K562 (cell line): ENCODE results near the gene AVPI1. TPM values are rescaled to one million over a fixed set of nuclear protein-coding genes. Genes with fewer than 3 reads are reported as not detected.

Experiments
- C11orf30 ChIP-seq: fragments of 450-650 bp; IDR thresholded peaks from 2 replicates; pipeline ENCODE4 v1.6.1; 2016; ENCODE audit warnings: low read depth, mild to moderate bottlenecking
- DIDO1 ChIP-seq: fragments of 450-650 bp; IDR thresholded peaks from 2 replicates; pipeline ENCODE4 v1.6.1; 2016; ENCODE audit warnings: low read depth, missing biosample characterization, missing genetic modification characterization
- ERF ChIP-seq: fragments of 450-650 bp; formaldehyde crosslinking; IDR thresholded peaks from 2 replicates; pipeline ENCODE4 v1.4.0; 2020; ENCODE audit warnings: mild to moderate bottlenecking, mixed read lengths
- FOXO4 ChIP-seq: fragments of 450-650 bp; formaldehyde crosslinking; IDR thresholded peaks from 2 replicates; pipeline ENCODE4 v1.4.0; 2020; ENCODE audit warnings: mild to moderate bottlenecking, moderate library complexity
- GMEB1 ChIP-seq: fragments of 250-450 bp; sonication (Bioruptor Pico); IDR thresholded peaks from 2 replicates; pipeline ENCODE4 v1.4.0; 2020; ENCODE audit warnings: mild to moderate bottlenecking
- HNRNPH1 ChIP-seq: fragments of 200-400 bp; formaldehyde crosslinking; optimal IDR thresholded peaks from 2 replicates; pipeline ENCODE3; 2017; ENCODE audit warnings: low read depth, mild to moderate bottlenecking, low read length, moderate library complexity
- IRF2 ChIP-seq: sonication (generic); formaldehyde crosslinking; IDR thresholded peaks from 2 replicates; pipeline ENCODE4 v1.8.1; 2022; ENCODE audit warnings: mild to moderate bottlenecking, missing genetic modification reagents
- MEF2D ChIP-seq: conservative IDR thresholded peaks from 2 replicates; pipeline ENCODE4 v1.6.1; 2016; ENCODE audit warnings: low read depth, missing genetic modification characterization, missing compliant biosample characterization
- MYNN ChIP-seq, 2 experiments: sonication (generic); formaldehyde crosslinking in 1 of 2; IDR thresholded peaks; 2 replicates each; pipeline versions ENCODE4 v1.5.0 to v1.6.1; 2016 to 2020; ENCODE audit warnings: antibody characterized with exemption in 1 of 2, missing genetic modification reagents in 1 of 2
- NBN ChIP-seq: fragments of 450-650 bp; IDR thresholded peaks from 2 replicates; pipeline ENCODE4 v1.6.1; 2016; ENCODE audit warnings: low read depth, mild to moderate bottlenecking
- POLR2H ChIP-seq: IDR thresholded peaks from 2 replicates; pipeline ENCODE4 v1.6.1; 2016; ENCODE audit warnings: missing genetic modification characterization, low read depth, mild to moderate bottlenecking, control low read depth, missing compliant biosample characterization, moderate library complexity
- SFPQ ChIP-seq: fragments of 200-400 bp; formaldehyde crosslinking; IDR thresholded peaks from 2 replicates; pipeline ENCODE4 v1.6.1; 2017; ENCODE audit warnings: mild to moderate bottlenecking, low read depth, low read length, moderate library complexity
- SIX5 ChIP-seq, 2 experiments: IDR thresholded peaks; 2 replicates each; pipeline ENCODE4 v1.6.1; 2011; ENCODE audit warnings: low read length in 2 of 2, borderline replicate concordance in 1 of 2, low read depth in 1 of 2, mild to moderate bottlenecking in 1 of 2, moderate library complexity in 1 of 2; ENCODE audit not compliant: insufficient read depth in 1 of 2
- TFAP4 ChIP-seq: sonication (generic); formaldehyde crosslinking; IDR thresholded peaks from 2 replicates; pipeline ENCODE4 v1.8.0; 2022; ENCODE audit warnings: missing genetic modification reagents, mild to moderate bottlenecking, moderate library complexity, borderline replicate concordance
- ZBTB34 ChIP-seq: fragments of 250-450 bp; sonication (Bioruptor Pico); IDR thresholded peaks from 2 replicates; pipeline ENCODE4 v1.8.0; 2021; ENCODE audit warnings: mild to moderate bottlenecking, moderate library complexity
- ZNF133 ChIP-seq: fragments of 250-450 bp; sonication (Bioruptor Pico); IDR thresholded peaks from 2 replicates; pipeline ENCODE4 v1.4.0; 2020; ENCODE audit warnings: mild to moderate bottlenecking
- ZNF551 ChIP-seq: fragments of 250-450 bp; sonication (Bioruptor Pico); IDR thresholded peaks from 2 replicates; pipeline ENCODE4 v1.5.0; 2021; ENCODE audit warnings: mild to moderate bottlenecking, moderate library complexity
- ZNF766 ChIP-seq: fragments of 200-800 bp; sonication (Bioruptor generic); conservative IDR thresholded peaks from 2 replicates; pipeline ENCODE4 v1.6.1; 2016; ENCODE audit warnings: missing genetic modification characterization, missing compliant biosample characterization
- polyA plus RNA-seq, 8 experiments: library from polyadenylated mRNA; depleted of rRNA in 4 of 8; stranded (reverse) in 5 of 8; unstranded in 3 of 8; fragments of >200 nt; fragmentation: Nextera tagmentation in 2 of 8; fragmentation: Illumina TruSeq in 1 of 8; extraction: Ambion mirVana in 2 of 8; extraction: Trizol in 1 of 8; gene quantifications; 2 replicates each; pipeline versions ENCODE4 v1.2.1 to v1.2.3, GENCODE V29; 2011 to 2014; ENCODE audit warnings: inconsistent platforms in 1 of 8, missing spikeins in 1 of 8
- total RNA-seq, 7 experiments: library from RNA; depleted of rRNA in 6 of 7; stranded (reverse); fragments of >200 nt in 6 of 7; fragmentation: Illumina TruSeq in 2 of 7; extraction: Trizol in 2 of 7; gene quantifications; 2 replicates each; pipeline versions ENCODE4 v1.2.1 to v1.2.3, GENCODE V29; 2011 to 2021; ENCODE audit warnings: low replicate concordance in 1 of 7

The AVPI1 gene
- total and polyA plus RNA-seq, 9 of the 15 experiments (the other 6 are each of a cell fraction or from before 2014, with no cell fraction given), result 0.90 to 10.4 (median 7.4) TPM

- TF ChIP-seq SFPQ (no peak), GMEB1 (CRISPR knock-in tag) (peak; percentile 29), TFAP4 (CRISPR knock-in tag) (peak; percentile 82; the same call in 1 of the 2 replicates), SIX5 (IDR thresholded peaks at IDR 0.05; ENCODE audit: borderline replicate concordance in 1 of 2, insufficient read depth in 1 of 2, low read depth in 1 of 2, low read length in 2 of 2) (no peak), ZBTB34 (CRISPR knock-in tag) (no peak), MYNN (IDR thresholded peaks at IDR 0.05) (peak; percentile 75), MYNN (CRISPR knock-in tag; IDR thresholded peaks at IDR 0.05) (no peak), MEF2D (tag) (no peak), ZNF551 (CRISPR knock-in tag) (no peak), HNRNPH1 (no peak), IRF2 (CRISPR knock-in tag) (no peak), POLR2H (tag) (no peak; the same call in 1 of the 2 replicates), ZNF133 (CRISPR knock-in tag) (no peak), DIDO1 (tag) (no peak), ZNF766 (peak; percentile 55; the same call in 1 of the 2 replicates), NBN (no peak), FOXO4 (CRISPR knock-in tag) (no peak), C11orf30 (peak; percentile 22; the same call in 1 of the 2 replicates), ERF (CRISPR knock-in tag) (peak; percentile 76; the same call in 1 of the 2 replicates)
Observed at GRCh38 chr10:97686962-97687784, at the start of gene AVPI1 (continued).
